SJCRH30 (cell line): ENCODE results near the gene GABRG3. TPM values are rescaled to one million over a fixed set of nuclear protein-coding genes. Genes with fewer than 3 reads are reported as not detected.

ENCODE experiments used
- DNase-seq, 2 experiments: peaks; one replicate each; pipeline ENCODE4 v3.0.0-alpha.2; 2015 to 2020
- H3K27ac ChIP-seq: fragments of 250-450 bp; sonication (Bioruptor Pico); 2 replicates; pipeline ENCODE4 v1.5.1; 2020; ENCODE audit warnings: mild to moderate bottlenecking, moderate library complexity
- H3K27me3 ChIP-seq: fragments of 250-450 bp; sonication (Bioruptor Pico); 2 replicates; pipeline ENCODE4 v1.5.1; 2020; ENCODE audit warnings: mild to moderate bottlenecking, moderate library complexity
- H3K36me3 ChIP-seq: fragments of 250-450 bp; sonication (Bioruptor Pico); 2 replicates; pipeline ENCODE4 v1.5.1; 2020; ENCODE audit warnings: mild to moderate bottlenecking, moderate library complexity
- H3K4me1 ChIP-seq: fragments of 250-450 bp; sonication (Bioruptor Pico); 2 replicates; pipeline ENCODE4 v1.5.1; 2020; ENCODE audit warnings: mild to moderate bottlenecking, moderate library complexity
- H3K4me3 ChIP-seq: fragments of 250-450 bp; sonication (Bioruptor Pico); 2 replicates; pipeline ENCODE4 v1.5.1; 2020; ENCODE audit warnings: mild to moderate bottlenecking, moderate library complexity
- H3K9me3 ChIP-seq: fragments of 250-450 bp; sonication (Bioruptor Pico); replicated peaks from 2 replicates; pipeline ENCODE4 v1.5.1; 2020; ENCODE audit warnings: mild to moderate bottlenecking, moderate library complexity
- total RNA-seq: library from RNA; depleted of rRNA; stranded (reverse); fragments of >200 nt; shearing (Covaris generic); gene quantifications from 2 replicates; pipeline ENCODE4 v1.2.3, GENCODE V29; 2014

The GABRG3 gene
- total RNA-seq, 1 experiment from 2014 or later: 4.5 TPM

DNA sequence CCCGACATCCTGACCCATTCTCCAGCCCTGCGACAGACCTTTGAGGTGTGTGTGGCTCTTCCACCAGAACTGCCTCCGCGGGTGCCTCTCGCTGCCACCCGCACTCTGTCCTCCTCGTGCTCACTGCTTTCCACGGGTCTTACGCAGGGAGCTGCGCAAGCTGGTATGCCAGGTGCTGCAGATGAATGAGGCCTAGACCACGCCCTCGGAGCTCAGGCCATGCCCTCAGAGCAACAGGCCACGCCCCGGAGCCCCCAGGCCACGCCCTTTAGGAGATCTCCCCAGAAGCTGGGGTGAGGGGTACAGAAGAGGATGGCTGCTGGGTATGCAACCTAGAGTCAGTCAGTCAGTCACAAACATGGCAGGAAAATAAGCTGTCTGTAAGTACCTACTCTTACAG lies 300.3 kb downstream of the GABRG3 start:
- DNase-seq: no peak
- no peaks in the 10 kb centered on the region for H3K4me1 ChIP-seq
- no peaks in the 10 kb centered on the region for H3K36me3 ChIP-seq
- H3K9me3 ChIP-seq: no peaks in the 10 kb centered on the region
- no peaks in the 10 kb centered on the region for H3K27me3 ChIP-seq
- H3K4me3 ChIP-seq: no peak overlapping the region
- H3K27ac ChIP-seq: no peak overlapping the region

DNA sequence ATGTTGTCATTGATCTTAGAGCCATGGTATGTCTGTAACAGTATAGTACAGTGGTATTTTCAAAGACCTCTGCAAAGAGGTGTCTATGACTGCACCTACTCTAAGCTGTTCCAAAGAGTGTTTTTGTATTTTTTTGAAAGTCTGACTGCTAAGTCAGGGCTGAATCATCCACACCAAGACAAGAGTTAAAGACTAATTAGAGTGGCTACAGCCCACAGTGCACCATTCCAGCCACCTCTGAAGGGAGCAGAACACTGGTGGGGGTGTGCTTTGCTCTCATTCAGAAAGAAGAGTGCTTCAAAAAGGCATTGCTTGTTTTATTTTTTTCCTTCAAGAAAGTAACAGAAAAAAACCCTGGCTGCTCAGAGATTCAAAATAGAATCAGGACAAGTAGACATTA lies 301.4 kb downstream of the GABRG3 start:
- Histone ChIP-seq H3K9me3 (no peaks in the 10 kb centered on the region), H3K4me1 (no peaks in the 10 kb centered on the region), H3K36me3 (no peaks in the 10 kb centered on the region), H3K4me3 (no peak overlapping the region), H3K27ac (no peak overlapping the region), H3K27me3 (no peaks in the 10 kb centered on the region)
- DNase-seq: no peak

DNA sequence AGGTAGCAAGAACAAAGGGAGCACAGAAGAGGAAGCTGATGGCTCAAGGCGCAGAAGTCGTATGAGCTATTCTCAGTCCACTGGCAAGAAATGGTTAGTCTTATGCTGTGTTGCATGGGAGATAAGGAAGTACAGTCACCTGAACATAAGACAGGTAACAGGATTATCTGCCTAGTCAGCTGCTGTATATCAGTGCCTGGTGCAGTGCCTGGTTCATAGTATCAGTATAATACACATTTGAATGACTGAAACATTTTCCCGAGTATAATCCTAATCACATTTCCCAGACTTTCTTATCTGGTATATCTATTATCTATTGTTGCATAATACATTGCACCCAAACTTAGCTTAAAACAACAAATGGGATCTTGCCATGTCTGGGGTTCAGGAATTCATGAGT lies 302.5 kb downstream of the GABRG3 start:
- Histone ChIP-seq H3K36me3 (no peaks in the 10 kb centered on the region), H3K4me3 (no peak overlapping the region), H3K4me1 (no peaks in the 10 kb centered on the region), H3K27ac (no peak overlapping the region), H3K9me3 (no peaks in the 10 kb centered on the region), H3K27me3 (no peaks in the 10 kb centered on the region)
- no peak for DNase-seq

DNA sequence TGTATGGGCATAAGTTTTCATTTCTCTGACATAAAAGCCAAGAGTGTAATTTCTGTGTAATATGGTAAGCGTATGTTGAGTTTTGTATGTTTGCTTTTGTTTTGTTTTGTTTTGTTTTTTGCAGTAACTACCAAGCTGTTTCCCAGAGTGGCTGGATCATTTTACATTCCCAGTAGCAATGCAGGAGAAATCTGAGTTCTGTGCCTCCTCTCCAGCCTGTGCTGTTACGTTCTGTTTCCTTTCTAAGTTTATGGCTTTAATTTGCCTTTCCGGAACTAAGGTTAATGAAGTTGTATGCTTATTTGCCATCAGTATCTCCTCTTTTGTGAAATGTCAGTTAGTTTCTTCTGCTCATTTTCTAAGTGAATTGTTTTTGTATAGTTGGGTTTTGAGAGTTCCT lies 307.8 kb downstream of the GABRG3 start:
- H3K27ac ChIP-seq: no peak overlapping the region
- H3K36me3 ChIP-seq: no peaks in the 10 kb centered on the region
- H3K9me3 ChIP-seq: no peaks in the 10 kb centered on the region
- H3K4me1 ChIP-seq: no peaks in the 10 kb centered on the region
- H3K27me3 ChIP-seq: no peaks in the 10 kb centered on the region
- no peak overlapping the region for H3K4me3 ChIP-seq
- DNase-seq: no peak

DNA sequence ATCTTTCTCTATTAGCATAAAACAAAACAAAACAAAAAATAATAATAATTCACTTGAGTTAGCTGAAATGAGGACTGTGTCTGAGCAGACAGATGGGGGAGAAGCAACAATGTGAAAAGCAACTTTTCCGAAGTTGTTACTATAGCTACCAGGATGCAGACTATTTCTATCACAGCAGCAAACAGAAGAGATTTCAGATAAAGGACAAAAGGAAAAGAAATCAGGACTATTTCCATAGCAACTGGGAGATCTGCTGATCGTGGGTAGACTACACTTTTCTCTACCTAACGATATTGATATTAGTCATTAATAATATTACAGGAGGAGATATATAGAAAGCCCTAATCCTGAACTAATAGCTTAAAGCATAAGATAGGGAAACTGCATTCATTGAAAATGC lies 321.7 kb downstream of the GABRG3 start:
- no peaks in the 10 kb centered on the region for H3K4me1 ChIP-seq
- no peak overlapping the region for H3K4me3 ChIP-seq
- DNase-seq: no peak
- H3K27ac ChIP-seq: no peak overlapping the region
- no peaks in the 10 kb centered on the region for H3K36me3 ChIP-seq
- no peaks in the 10 kb centered on the region for H3K27me3 ChIP-seq
- no peaks in the 10 kb centered on the region for H3K9me3 ChIP-seq

- Histone ChIP-seq H3K36me3 (no peaks in the 10 kb centered on the region), H3K9me3 (no peaks in the 10 kb centered on the region), H3K27me3 (no peaks in the 10 kb centered on the region), H3K4me3 (no peak overlapping the region), H3K27ac (no peak overlapping the region), H3K4me1 (no peaks in the 10 kb centered on the region)
- no peak for DNase-seq
These were observed 322.6 kb downstream of the GABRG3 start for GRCh38 chr15:27293607-27294006.

- Histone ChIP-seq H3K4me1 (no peaks in the 10 kb centered on the region), H3K27me3 (no peaks in the 10 kb centered on the region), H3K4me3 (no peak overlapping the region), H3K36me3 (no peaks in the 10 kb centered on the region), H3K9me3 (no peaks in the 10 kb centered on the region), H3K27ac (no peak overlapping the region)
- no peak for DNase-seq
These were observed 346.8 kb downstream of the GABRG3 start for GRCh38 chr15:27317736-27318135.

DNA sequence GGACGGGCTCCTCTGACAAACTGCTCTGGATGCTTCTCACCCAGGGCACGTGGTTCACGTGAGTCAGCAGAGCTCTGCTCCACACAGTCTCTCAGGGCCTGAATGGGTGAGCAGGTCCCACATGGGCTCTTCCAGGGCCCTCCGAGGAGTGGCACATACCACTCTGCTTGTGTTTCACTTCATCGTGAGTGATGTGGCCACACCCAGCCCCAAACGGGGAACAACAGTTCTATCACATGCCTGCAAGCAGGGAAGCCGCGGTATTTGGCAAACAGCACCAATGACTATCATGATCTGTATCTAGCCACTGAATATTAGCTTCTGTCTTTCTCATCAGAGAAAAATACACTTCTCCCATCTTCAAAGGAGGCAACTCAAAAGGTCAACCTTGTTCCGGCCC lies 352.8 kb downstream of the GABRG3 start:
- no peaks in the 10 kb centered on the region for H3K9me3 ChIP-seq
- H3K4me1 ChIP-seq: no peaks in the 10 kb centered on the region
- H3K27me3 ChIP-seq: no peaks in the 10 kb centered on the region
- no peak for DNase-seq
- H3K36me3 ChIP-seq: no peaks in the 10 kb centered on the region
- H3K27ac ChIP-seq: no peak overlapping the region
- no peak overlapping the region for H3K4me3 ChIP-seq

- Histone ChIP-seq H3K27ac (no peak overlapping the region), H3K9me3 (no peaks in the 10 kb centered on the region), H3K36me3 (no peaks in the 10 kb centered on the region), H3K27me3 (no peaks in the 10 kb centered on the region), H3K4me3 (no peak overlapping the region), H3K4me1 (no peaks in the 10 kb centered on the region)
- no peak for DNase-seq
These were observed 354.1 kb downstream of the GABRG3 start for GRCh38 chr15:27324886-27325615.

GRCh38 chr15:27327467-27328025 lies 356.6 kb downstream of the GABRG3 start:
- Histone ChIP-seq H3K36me3 (no peaks in the 10 kb centered on the region), H3K9me3 (no peaks in the 10 kb centered on the region), H3K27ac (no peak overlapping the region), H3K27me3 (no peaks in the 10 kb centered on the region), H3K4me3 (no peak overlapping the region), H3K4me1 (no peaks in the 10 kb centered on the region)
- peak; percentile 58 to 73 for DNase-seq

DNA sequence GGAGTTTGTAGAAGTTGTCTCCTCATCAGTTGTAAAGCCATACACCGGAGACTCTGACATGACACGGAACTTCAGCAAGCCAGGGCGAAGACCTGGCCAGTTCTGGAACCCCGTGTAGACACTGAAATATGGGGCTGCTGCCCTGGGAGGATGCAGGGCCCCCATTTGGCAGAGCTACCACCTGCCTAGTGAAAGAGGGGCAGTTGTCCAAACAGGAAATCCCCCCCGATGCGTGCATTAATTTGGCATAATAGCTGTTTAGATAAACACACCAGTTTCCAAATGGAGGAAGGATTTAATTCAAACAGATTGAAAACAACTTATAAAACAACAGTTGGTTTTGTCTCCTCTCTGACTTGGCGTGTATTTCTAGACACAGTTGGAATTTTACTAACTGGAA lies 357.2 kb downstream of the GABRG3 start:
- H3K9me3 ChIP-seq: no peaks in the 10 kb centered on the region
- H3K4me3 ChIP-seq: no peak overlapping the region
- DNase-seq: peak in 1 of 2 experiments; percentile 9
- H3K36me3 ChIP-seq: no peaks in the 10 kb centered on the region
- no peak overlapping the region for H3K27ac ChIP-seq
- H3K4me1 ChIP-seq: no peaks in the 10 kb centered on the region
- no peaks in the 10 kb centered on the region for H3K27me3 ChIP-seq

DNA sequence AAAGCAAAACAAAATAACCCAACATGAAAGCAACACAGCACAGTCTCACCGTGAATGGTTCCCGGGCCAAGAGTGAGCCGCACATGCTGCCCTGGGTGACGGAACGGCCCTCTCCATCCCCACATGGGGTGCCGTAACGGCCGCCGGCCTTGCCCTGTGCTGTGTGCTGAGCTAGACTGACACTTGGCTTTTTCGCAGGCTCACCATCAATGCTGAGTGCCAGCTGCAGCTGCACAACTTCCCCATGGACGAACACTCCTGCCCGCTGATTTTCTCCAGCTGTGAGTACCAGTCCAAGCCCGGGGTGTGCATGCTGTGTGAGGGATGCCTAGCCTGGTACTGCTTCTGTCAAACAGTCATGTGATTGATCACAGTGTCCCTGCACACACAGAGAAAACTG lies 357.6 kb downstream of the GABRG3 start:
- no peak overlapping the region for H3K27ac ChIP-seq
- no peaks in the 10 kb centered on the region for H3K9me3 ChIP-seq
- H3K27me3 ChIP-seq: no peaks in the 10 kb centered on the region
- H3K36me3 ChIP-seq: no peaks in the 10 kb centered on the region
- no peak overlapping the region for H3K4me3 ChIP-seq
- no peaks in the 10 kb centered on the region for H3K4me1 ChIP-seq
- DNase-seq: peak in 1 of 2 experiments; percentile 7

DNA sequence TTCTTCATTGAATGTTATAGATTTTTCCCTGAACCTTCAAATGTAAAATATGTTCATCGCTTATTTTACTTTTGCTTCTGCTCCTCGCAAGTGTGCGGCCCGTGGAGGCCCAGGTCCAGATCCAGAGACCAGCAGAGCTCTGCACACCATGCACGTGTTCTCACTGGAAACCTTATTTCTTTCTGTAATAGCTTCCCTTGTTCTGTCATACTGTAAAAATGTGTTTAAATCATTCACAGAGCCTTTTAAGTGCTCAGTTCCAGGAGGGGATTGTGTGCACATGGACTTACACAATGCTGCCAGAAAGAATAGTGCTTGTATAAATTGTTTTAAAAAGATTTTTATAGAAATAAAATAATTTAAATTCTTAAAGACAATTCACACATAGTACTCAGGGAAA lies 359.3 kb downstream of the GABRG3 start:
- Histone ChIP-seq H3K9me3 (no peaks in the 10 kb centered on the region), H3K36me3 (no peaks in the 10 kb centered on the region), H3K4me3 (no peak overlapping the region), H3K27me3 (no peaks in the 10 kb centered on the region), H3K4me1 (no peaks in the 10 kb centered on the region), H3K27ac (no peak overlapping the region)
- no peak for DNase-seq

DNA sequence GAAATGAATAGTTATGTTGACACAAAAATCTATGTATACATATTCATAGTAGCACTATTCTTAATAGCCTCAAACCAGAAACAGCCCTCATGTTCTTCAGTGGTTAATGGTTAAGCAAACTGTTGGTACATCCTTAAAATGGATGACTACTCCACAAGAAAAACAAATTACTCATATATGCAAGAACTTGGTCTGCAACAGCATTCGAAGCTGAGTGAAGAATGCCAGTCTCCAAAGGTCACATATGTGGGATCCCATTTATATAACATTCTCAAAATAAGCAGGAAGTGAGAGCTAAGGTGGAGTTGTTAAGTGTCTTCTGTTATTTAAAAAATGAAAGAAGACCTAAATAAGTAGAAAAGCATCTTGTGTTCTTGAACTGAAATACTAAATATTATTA lies 365.7 kb downstream of the GABRG3 start:
- H3K27me3 ChIP-seq: no peaks in the 10 kb centered on the region
- H3K9me3 ChIP-seq: no peaks in the 10 kb centered on the region
- no peak overlapping the region for H3K4me3 ChIP-seq
- H3K36me3 ChIP-seq: no peaks in the 10 kb centered on the region
- no peaks in the 10 kb centered on the region for H3K4me1 ChIP-seq
- DNase-seq: no peak
- H3K27ac ChIP-seq: no peak overlapping the region

DNA sequence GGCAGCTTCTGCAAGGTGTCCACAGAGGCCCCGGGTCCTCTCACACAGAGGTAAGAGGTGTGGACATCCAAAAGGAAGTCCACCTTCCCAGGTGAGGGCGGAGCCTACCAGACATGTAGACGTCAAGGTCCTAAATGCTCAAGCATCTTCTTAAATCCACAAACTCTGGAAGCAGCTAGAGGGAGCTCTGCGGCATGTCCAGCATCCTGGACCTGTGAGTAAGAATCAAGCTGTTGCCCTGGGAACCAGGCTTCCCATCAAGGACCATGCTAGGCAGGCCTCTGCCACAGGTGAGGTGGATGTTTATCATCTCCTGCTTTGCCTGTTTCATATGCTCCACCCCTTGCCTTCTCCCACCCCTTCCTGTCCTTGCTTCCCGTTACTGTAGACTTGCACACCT lies 368.2 kb downstream of the GABRG3 start:
- no peaks in the 10 kb centered on the region for H3K4me1 ChIP-seq
- H3K9me3 ChIP-seq: no peaks in the 10 kb centered on the region
- no peak for DNase-seq
- no peaks in the 10 kb centered on the region for H3K36me3 ChIP-seq
- H3K27ac ChIP-seq: no peak overlapping the region
- no peak overlapping the region for H3K4me3 ChIP-seq
- no peaks in the 10 kb centered on the region for H3K27me3 ChIP-seq

DNA sequence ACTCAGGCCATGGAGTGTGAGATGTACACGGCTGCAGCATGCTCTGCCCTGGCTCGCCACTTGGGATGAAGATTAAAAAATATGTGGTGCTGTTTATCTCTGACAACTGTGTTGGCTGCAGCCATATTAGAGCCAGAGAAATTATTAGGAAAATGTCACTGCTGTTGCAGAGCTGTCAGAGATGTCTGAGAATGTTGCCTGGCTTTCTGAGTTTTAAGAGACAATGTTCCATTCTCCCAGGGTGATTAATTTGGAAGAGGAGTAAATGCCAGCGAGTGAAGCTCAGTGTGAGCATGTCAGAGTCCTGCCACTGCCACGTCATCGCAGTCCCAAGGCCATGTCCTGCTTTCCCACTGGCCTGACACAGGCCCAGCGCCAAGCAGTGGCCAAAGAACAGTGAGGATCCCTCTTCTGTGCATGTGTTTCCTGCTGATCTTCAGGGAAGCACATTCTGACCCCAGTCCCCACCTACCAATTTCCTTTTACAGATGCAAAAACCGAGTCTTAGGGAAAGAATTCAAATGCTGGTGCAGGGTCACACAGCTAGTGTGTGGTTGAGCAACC lies 370.9 kb downstream of the GABRG3 start:
- H3K27me3 ChIP-seq: no peaks in the 10 kb centered on the region
- no peak overlapping the region for H3K4me3 ChIP-seq
- H3K27ac ChIP-seq: no peak overlapping the region
- no peaks in the 10 kb centered on the region for H3K9me3 ChIP-seq
- H3K36me3 ChIP-seq: no peaks in the 10 kb centered on the region
- DNase-seq: no peak
- H3K4me1 ChIP-seq: no peaks in the 10 kb centered on the region
